Keratinocyte (primary cell): ENCODE data around the gene ZBTB44.

Experiments
- CTCF ChIP-seq, 3 experiments: IDR thresholded peaks in 1 of 3; conservative IDR thresholded peaks in 1 of 3; optimal IDR thresholded peaks in 1 of 3; 2 replicates in 2 of 3; 3 replicates in 1 of 3; pipeline versions ENCODE3 to v1.5.1; 2011; ENCODE audit warnings: low read length in 3 of 3, mild to moderate bottlenecking in 3 of 3, moderate library complexity in 2 of 3, control low read depth in 1 of 3, inconsistent platforms in 1 of 3; ENCODE audit not compliant: insufficient read depth in 2 of 3; ENCODE audit errors: extremely low read depth in 1 of 3
- EZH2 ChIP-seq: IDR thresholded peaks from one replicate; pipeline ENCODE4 v1.6.1; 2012; ENCODE audit warnings: inconsistent platforms, mild to moderate bottlenecking, low read length, moderate library complexity

- TF ChIP-seq CTCF (optimal IDR thresholded peaks at IDR 0.05 in 1 of 3, IDR thresholded peaks at IDR 0.05 in 1 of 3, conservative IDR thresholded peaks at IDR 0.05 in 1 of 3; ENCODE audit: extremely low read depth in 1 of 3, insufficient read depth in 2 of 3, low read length in 3 of 3) (peak in 1 of 3 experiments; percentile 4), EZH2 (no peak)
These were observed 73.0 kb downstream of the ZBTB44 start for GRCh38 chr11:130241713-130242112.
